DND-41 (cell line): Measurements from ENCODE around the gene FBXO41.

Source experiments
- EZH2 ChIP-seq: IDR thresholded peaks from 3 replicates; pipeline ENCODE4 v1.6.1; 2012; ENCODE audit warnings: borderline replicate concordance, low read depth, mild to moderate bottlenecking, moderate library complexity, low read length, inconsistent platforms; ENCODE audit not compliant: severe bottlenecking
- TF ChIP-seq, protein P1 (sequence below): IDR thresholded peaks from 2 replicates; pipeline ENCODE4 v1.5.1; 2012; ENCODE audit warnings: borderline replicate concordance, low read length, moderate library complexity, mild to moderate bottlenecking; ENCODE audit not compliant: poor library complexity, severe bottlenecking; ENCODE audit errors: extremely low read depth

DNA sequence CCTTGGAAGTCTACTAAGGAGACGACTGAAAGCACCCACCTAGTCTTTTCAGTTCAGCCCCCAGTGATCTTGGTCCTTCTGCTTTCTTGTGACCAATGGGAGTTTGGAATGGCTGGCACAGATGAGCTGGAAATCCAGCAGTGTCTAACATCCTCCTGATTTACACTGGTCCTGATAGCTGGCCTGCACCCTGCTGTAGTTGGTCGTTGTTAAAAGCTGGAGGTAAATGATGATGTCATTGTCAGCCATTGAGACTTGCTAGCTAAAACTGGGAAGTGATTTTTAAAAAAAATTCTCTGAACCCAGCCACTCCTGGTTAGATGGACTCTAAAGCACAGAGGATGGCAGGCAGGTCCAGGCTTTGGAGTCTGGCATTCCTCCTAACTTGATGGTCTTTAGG, 30.9 kb downstream of the FBXO41 start:
- TF ChIP-seq, protein P1, sequence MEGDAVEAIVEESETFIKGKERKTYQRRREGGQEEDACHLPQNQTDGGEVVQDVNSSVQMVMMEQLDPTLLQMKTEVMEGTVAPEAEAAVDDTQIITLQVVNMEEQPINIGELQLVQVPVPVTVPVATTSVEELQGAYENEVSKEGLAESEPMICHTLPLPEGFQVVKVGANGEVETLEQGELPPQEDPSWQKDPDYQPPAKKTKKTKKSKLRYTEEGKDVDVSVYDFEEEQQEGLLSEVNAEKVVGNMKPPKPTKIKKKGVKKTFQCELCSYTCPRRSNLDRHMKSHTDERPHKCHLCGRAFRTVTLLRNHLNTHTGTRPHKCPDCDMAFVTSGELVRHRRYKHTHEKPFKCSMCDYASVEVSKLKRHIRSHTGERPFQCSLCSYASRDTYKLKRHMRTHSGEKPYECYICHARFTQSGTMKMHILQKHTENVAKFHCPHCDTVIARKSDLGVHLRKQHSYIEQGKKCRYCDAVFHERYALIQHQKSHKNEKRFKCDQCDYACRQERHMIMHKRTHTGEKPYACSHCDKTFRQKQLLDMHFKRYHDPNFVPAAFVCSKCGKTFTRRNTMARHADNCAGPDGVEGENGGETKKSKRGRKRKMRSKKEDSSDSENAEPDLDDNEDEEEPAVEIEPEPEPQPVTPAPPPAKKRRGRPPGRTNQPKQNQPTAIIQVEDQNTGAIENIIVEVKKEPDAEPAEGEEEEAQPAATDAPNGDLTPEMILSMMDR: no peak
- TF ChIP-seq EZH2: no peak
